ENCODE data around the gene RPS6KB1.
"Not testable (repeated sequence)": the region's sequence is repeated elsewhere in the genome, so short reads cannot be mapped to it uniquely, and the experiment has no call there.

The RPS6KB1 gene

DNA sequence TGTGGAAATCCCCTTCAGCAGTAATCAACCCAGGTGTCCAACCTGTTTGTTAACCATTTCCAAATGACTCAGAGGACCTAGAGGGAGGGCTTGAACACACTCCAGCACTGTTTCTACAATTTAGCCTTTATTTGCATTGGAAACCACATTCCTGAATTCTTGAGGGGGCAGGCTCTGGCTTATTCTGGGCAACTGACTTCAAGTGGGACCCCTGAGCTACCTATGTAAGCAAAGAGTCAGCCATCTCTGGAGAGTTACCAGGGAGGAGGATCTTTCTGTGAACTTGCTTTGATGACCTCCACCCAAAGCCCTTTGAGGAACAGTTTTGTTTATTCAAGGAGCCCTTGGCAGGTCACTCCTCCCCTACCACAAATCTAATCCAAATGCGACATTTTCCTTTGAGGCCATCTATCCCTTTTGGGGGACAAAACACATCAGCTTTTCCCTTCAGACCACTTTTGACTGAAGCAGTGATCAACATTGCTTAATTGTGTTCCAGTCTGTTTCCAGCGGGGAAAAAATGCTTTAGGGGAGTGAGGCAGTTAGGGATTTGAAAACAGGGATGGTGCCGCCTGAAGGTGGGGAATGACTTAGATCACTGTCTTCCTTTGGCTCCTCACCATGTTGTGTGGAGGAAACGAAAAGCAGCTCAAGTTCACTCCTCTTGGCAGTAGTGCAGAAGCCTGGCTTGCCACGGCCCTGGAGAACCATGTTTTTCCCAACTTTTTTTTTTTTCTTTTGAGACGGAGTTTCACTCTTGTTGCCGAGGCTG lies 46.3 kb upstream of the RPS6KB1 start:
- H4K91ac ChIP-seq (ENCODE audit: low read depth, low read length), result no peak overlapping the region
- H3K18ac ChIP-seq (ENCODE audit: low read length), result no peak overlapping the region
- H3K9me3 ChIP-seq (ENCODE audit: insufficient read depth, low read depth, low read length), result no peaks in the 10 kb centered on the region
- peak overlapping the region; percentile 17 for H2BK12ac ChIP-seq (ENCODE audit: low read length)
- H3K4me1 ChIP-seq (ENCODE audit: control insufficient read depth in 1 of 2, insufficient read depth in 2 of 2, low read length in 2 of 2), result peaks cover 8 to 12% of the 10 kb centered on the region in 2 experiments
- H2BK120ac ChIP-seq (ENCODE audit: insufficient read depth, low read length, poor library complexity), result peak overlapping the region; percentile 26
- H3K36me3 ChIP-seq (ENCODE audit: control insufficient read depth in 1 of 2, insufficient read depth in 2 of 2, low read length in 2 of 2), result peaks cover 2% of the 10 kb centered on the region in 2 experiments
- H3K27me3 ChIP-seq (ENCODE audit: insufficient read depth, low read length), result no peaks in the 10 kb centered on the region
- no peak overlapping the region for H2AFZ ChIP-seq (ENCODE audit: insufficient read depth, low read length, poor library complexity)
- peaks cover 6% of the 10 kb centered on the region for H3K79me1 ChIP-seq (ENCODE audit: low read length)
- peak; percentile 70 to 85 for DNase-seq
- no peak overlapping the region for H2BK5ac ChIP-seq (ENCODE audit: low read depth, low read length, poor library complexity)
- peak overlapping the region; percentile 35 for H3K27ac ChIP-seq (ENCODE audit: low read depth, low read length)
- no peak overlapping the region for H3K4ac ChIP-seq (ENCODE audit: low read depth, low read length)
- no peak overlapping the region for H4K12ac ChIP-seq (ENCODE audit: low read depth, low read length)
- H3K4me2 ChIP-seq (ENCODE audit: low read length), result no peak overlapping the region
- no CpG with 5 or more reads among the region's 7 CpGs for WGBS (ENCODE audit: extremely low coverage, insufficient coverage, insufficient read length)
- H3K9ac ChIP-seq (ENCODE audit: low read length), result no peak overlapping the region
- H4K8ac ChIP-seq (ENCODE audit: low read depth, low read length), result no peak overlapping the region
- H3K4me3 ChIP-seq (ENCODE audit: low read depth, low read length), result no peak overlapping the region
- no peak overlapping the region for H3K14ac ChIP-seq (ENCODE audit: low read length)
- H2AK5ac ChIP-seq (ENCODE audit: low read length), result no peak overlapping the region
- H3K23ac ChIP-seq (ENCODE audit: low read length), result no peak overlapping the region
- no peaks in the 10 kb centered on the region for H3K79me2 ChIP-seq (ENCODE audit: control insufficient read depth, insufficient read depth, low read length, poor library complexity)

DNA sequence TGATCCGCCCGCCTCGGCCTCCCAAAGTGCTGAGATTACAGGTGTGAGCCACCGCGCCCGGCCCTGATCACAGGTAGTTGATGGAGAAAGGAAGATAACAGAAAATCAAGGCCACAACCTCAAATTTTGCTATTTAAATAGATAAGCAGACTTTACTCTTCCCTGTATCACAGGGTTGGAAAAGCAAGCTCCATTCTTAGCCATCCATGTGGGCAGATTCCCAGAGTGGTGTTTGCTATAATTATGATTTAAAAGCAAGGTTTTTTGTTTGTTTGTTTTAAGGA lies 44.6 kb upstream of the RPS6KB1 start:
- WGBS (ENCODE audit: extremely low coverage, insufficient coverage, insufficient read length), result no CpG with 5 or more reads among the region's 6 CpGs
- no peak overlapping the region for H3K23ac ChIP-seq (ENCODE audit: low read length)

DNA sequence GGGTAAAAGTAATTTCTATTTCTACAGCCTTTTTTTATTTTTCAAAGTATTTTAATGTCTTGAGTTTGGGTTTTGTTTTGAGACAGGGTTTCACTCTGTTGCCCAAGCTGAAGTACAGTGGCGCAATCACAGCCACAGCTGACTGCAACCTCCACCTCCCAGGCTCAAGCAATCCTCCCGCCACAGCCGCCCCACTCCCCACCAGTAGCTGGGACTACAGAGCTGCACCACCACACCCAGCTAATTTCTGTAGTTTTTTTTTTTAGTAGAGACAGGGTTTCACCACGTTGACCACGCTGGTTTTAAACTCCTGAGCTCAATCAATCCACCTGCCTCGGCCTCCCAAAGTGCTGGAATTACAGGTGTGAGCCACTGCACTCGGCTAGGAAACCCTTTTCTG lies 44.1 kb upstream of the RPS6KB1 start:
- Histone ChIP-seq H3K36me3 (ENCODE audit: control insufficient read depth in 1 of 2, insufficient read depth in 2 of 2, low read length in 2 of 2) (peaks cover 0 to 2% of the 10 kb centered on the region in 2 experiments), H3K4me3 (ENCODE audit: low read depth, low read length) (no peak overlapping the region), H3K79me1 (ENCODE audit: low read length) (peaks cover 7% of the 10 kb centered on the region), H3K9ac (ENCODE audit: low read length) (no peak overlapping the region), H3K18ac (ENCODE audit: low read length) (no peak overlapping the region), H2BK5ac (ENCODE audit: low read depth, low read length, poor library complexity) (no peak overlapping the region), H3K4me1 (ENCODE audit: control insufficient read depth in 1 of 2, insufficient read depth in 2 of 2, low read length in 2 of 2) (peaks cover 10 to 17% of the 10 kb centered on the region in 2 experiments), H4K12ac (ENCODE audit: low read depth, low read length) (no peak overlapping the region), H3K27ac (ENCODE audit: low read depth, low read length) (no peak overlapping the region), H2BK120ac (ENCODE audit: insufficient read depth, low read length, poor library complexity) (no peak overlapping the region), H2BK12ac (ENCODE audit: low read length) (no peak overlapping the region), H2AK5ac (ENCODE audit: low read length) (no peak overlapping the region), H3K23ac (ENCODE audit: low read length) (no peak overlapping the region), H3K9me3 (ENCODE audit: insufficient read depth, low read depth, low read length) (no peaks in the 10 kb centered on the region), H2AFZ (ENCODE audit: insufficient read depth, low read length, poor library complexity) (no peak overlapping the region), H3K79me2 (ENCODE audit: control insufficient read depth, insufficient read depth, low read length, poor library complexity) (no peaks in the 10 kb centered on the region), H3K27me3 (ENCODE audit: insufficient read depth, low read length) (no peaks in the 10 kb centered on the region), H4K8ac (ENCODE audit: low read depth, low read length) (no peak overlapping the region), H3K4ac (ENCODE audit: low read depth, low read length) (no peak overlapping the region), H3K14ac (ENCODE audit: low read length) (no peak overlapping the region), H4K91ac (ENCODE audit: low read depth, low read length) (no peak overlapping the region), H3K4me2 (ENCODE audit: low read length) (no peak overlapping the region)
- no peak for DNase-seq
- no CpG with 5 or more reads among the region's 7 CpGs for WGBS (ENCODE audit: extremely low coverage, insufficient coverage, insufficient read length)

More for the DNA sequence above, 44.6 kb upstream of the RPS6KB1 start:
- Histone ChIP-seq H4K12ac (ENCODE audit: low read depth, low read length) (no peak overlapping the region), H3K79me1 (ENCODE audit: low read length) (peaks cover 7% of the 10 kb centered on the region), H2BK120ac (ENCODE audit: insufficient read depth, low read length, poor library complexity) (no peak overlapping the region), H4K91ac (ENCODE audit: low read depth, low read length) (no peak overlapping the region), H2BK5ac (ENCODE audit: low read depth, low read length, poor library complexity) (no peak overlapping the region), H2AK5ac (ENCODE audit: low read length) (no peak overlapping the region), H4K8ac (ENCODE audit: low read depth, low read length) (no peak overlapping the region), H3K9ac (ENCODE audit: low read length) (no peak overlapping the region), H3K79me2 (ENCODE audit: control insufficient read depth, insufficient read depth, low read length, poor library complexity) (no peaks in the 10 kb centered on the region), H3K36me3 (ENCODE audit: control insufficient read depth in 1 of 2, insufficient read depth in 2 of 2, low read length in 2 of 2) (peaks cover 0 to 2% of the 10 kb centered on the region in 2 experiments), H3K27me3 (ENCODE audit: insufficient read depth, low read length) (no peaks in the 10 kb centered on the region), H3K4me2 (ENCODE audit: low read length) (no peak overlapping the region), H3K4ac (ENCODE audit: low read depth, low read length) (no peak overlapping the region), H3K27ac (ENCODE audit: low read depth, low read length) (no peak overlapping the region), H3K14ac (ENCODE audit: low read length) (no peak overlapping the region), H3K4me3 (ENCODE audit: low read depth, low read length) (no peak overlapping the region), H2BK12ac (ENCODE audit: low read length) (no peak overlapping the region), H3K9me3 (ENCODE audit: insufficient read depth, low read depth, low read length) (no peaks in the 10 kb centered on the region), H3K4me1 (ENCODE audit: control insufficient read depth in 1 of 2, insufficient read depth in 2 of 2, low read length in 2 of 2) (peaks cover 10 to 16% of the 10 kb centered on the region in 2 experiments), H3K18ac (ENCODE audit: low read length) (no peak overlapping the region), H2AFZ (ENCODE audit: insufficient read depth, low read length, poor library complexity) (no peak overlapping the region)
- DNase-seq, result no peak

DNA sequence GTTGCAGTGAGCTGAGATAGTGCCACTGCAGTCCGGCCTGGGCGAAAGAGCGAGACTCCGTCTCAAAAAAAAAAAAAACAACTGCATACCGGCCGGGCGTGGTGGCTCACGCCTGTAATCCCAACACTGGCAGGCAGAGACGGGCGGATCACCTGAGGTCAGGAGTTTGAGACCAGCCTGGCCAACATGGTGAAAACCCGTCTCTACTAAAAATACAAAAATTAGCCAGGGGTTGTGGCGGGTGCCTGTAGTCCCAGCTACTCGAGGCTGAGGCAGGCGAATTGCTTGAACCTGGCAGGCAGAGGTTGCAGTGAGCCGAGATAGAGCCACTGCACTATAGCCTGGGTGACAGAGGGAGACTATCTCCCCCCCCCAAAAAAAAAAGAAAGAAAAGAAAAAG lies 42.6 kb upstream of the RPS6KB1 start:
- not testable (repeated sequence) for H3K79me1 ChIP-seq (ENCODE audit: low read length); H3K23ac ChIP-seq (ENCODE audit: low read length); H3K18ac ChIP-seq (ENCODE audit: low read length); DNase-seq; H4K8ac ChIP-seq (ENCODE audit: low read depth, low read length); H3K36me3 ChIP-seq (ENCODE audit: control insufficient read depth in 1 of 2, insufficient read depth in 2 of 2, low read length in 2 of 2); H3K79me2 ChIP-seq (ENCODE audit: control insufficient read depth, insufficient read depth, low read length, poor library complexity); H3K27ac ChIP-seq (ENCODE audit: low read depth, low read length); H2BK12ac ChIP-seq (ENCODE audit: low read length); H2AK5ac ChIP-seq (ENCODE audit: low read length); H3K27me3 ChIP-seq (ENCODE audit: insufficient read depth, low read length); H3K4me2 ChIP-seq (ENCODE audit: low read length); H3K9ac ChIP-seq (ENCODE audit: low read length); H4K12ac ChIP-seq (ENCODE audit: low read depth, low read length); H3K4me3 ChIP-seq (ENCODE audit: low read depth, low read length); H2BK120ac ChIP-seq (ENCODE audit: insufficient read depth, low read length, poor library complexity); H3K9me3 ChIP-seq (ENCODE audit: insufficient read depth, low read depth, low read length); H3K14ac ChIP-seq (ENCODE audit: low read length); H2BK5ac ChIP-seq (ENCODE audit: low read depth, low read length, poor library complexity); H3K4ac ChIP-seq (ENCODE audit: low read depth, low read length); H4K91ac ChIP-seq (ENCODE audit: low read depth, low read length); H2AFZ ChIP-seq (ENCODE audit: insufficient read depth, low read length, poor library complexity)
- H3K4me1 ChIP-seq (ENCODE audit: control insufficient read depth in 1 of 2, insufficient read depth in 2 of 2, low read length in 2 of 2), result peaks cover 10 to 15% of the 10 kb centered on the region in 2 experiments
- no CpG with 5 or more reads among the region's 15 CpGs for WGBS (ENCODE audit: extremely low coverage, insufficient coverage, insufficient read length)
